Activated CD4-positive, alpha-beta T cell treated with anti-CD3 and anti-CD28 coated beads, Interleukin-2, amount 10 ng/mL, durations not matched to agents 24 days and 14 days (primary cell): ENCODE measurements around the gene ACD. TPM values are rescaled to one million over a fixed set of nuclear protein-coding genes. Genes with fewer than 3 reads are reported as not detected.

Experiments
- DNase-seq: peaks from one replicate; pipeline ENCODE4 v3.0.0; 2022
- H3K27ac Mint-ChIP-seq: one replicate; pipeline ENCODE4 v1.8.0; 2022; ENCODE audit warnings: mild to moderate bottlenecking, mixed read lengths
- H3K27me3 Mint-ChIP-seq: one replicate; pipeline ENCODE4 v1.8.0; 2022; ENCODE audit warnings: mixed read lengths
- H3K36me3 Mint-ChIP-seq: one replicate; pipeline ENCODE4 v1.8.0; 2022; ENCODE audit warnings: low read depth, mild to moderate bottlenecking, mixed read lengths
- H3K4me1 Mint-ChIP-seq: one replicate; pipeline ENCODE4 v1.8.0; 2021; ENCODE audit warnings: mixed read lengths
- H3K4me3 Mint-ChIP-seq: one replicate; pipeline ENCODE4 v1.8.0; 2022; ENCODE audit warnings: mild to moderate bottlenecking, moderate library complexity, mixed read lengths
- H3K9me3 Mint-ChIP-seq: one replicate; pipeline ENCODE4 v1.8.0; 2021; ENCODE audit warnings: mixed read lengths
- intact Hi-C: fragments of 100-400 bp; cut with micrococcal nuclease; formaldehyde crosslinking; loops from one replicate; pipeline ENCODE4 v1.15.1; 2023
- total RNA-seq: library from RNA; stranded (reverse); gene quantifications from 2 replicates; pipeline ENCODE4 v1.2.3, GENCODE V29; 2022

Gene ACD
- total RNA-seq, 1 donor from 2014 or later = 54.0 TPM

GRCh38 chr16:67641779-67642708 lies 18.0 kb downstream of the ACD start:
- DNase-seq = no peak
- H3K36me3 Mint-ChIP-seq = peaks cover 20% of the 10 kb centered on the region
- peaks cover 12% of the 10 kb centered on the region for H3K4me1 Mint-ChIP-seq
- H3K27ac Mint-ChIP-seq = no peak overlapping the region
- H3K27me3 Mint-ChIP-seq = no peaks in the 10 kb centered on the region
- H3K9me3 Mint-ChIP-seq = no peaks in the 10 kb centered on the region
- no peak overlapping the region for H3K4me3 Mint-ChIP-seq
- intact Hi-C loops = no loop called here

GRCh38 chr16:67637625-67638024 lies 22.4 kb downstream of the ACD start:
- no peak overlapping the region for H3K27ac Mint-ChIP-seq
- H3K4me1 Mint-ChIP-seq = no peaks in the 10 kb centered on the region
- intact Hi-C loops = no loop called here
- no peak for DNase-seq
- no peak overlapping the region for H3K4me3 Mint-ChIP-seq
- H3K9me3 Mint-ChIP-seq = no peaks in the 10 kb centered on the region
- no peaks in the 10 kb centered on the region for H3K27me3 Mint-ChIP-seq
- peaks cover 35% of the 10 kb centered on the region for H3K36me3 Mint-ChIP-seq

- intact Hi-C loops = no loop called here
- H3K9me3 Mint-ChIP-seq = no peaks in the 10 kb centered on the region
- H3K27me3 Mint-ChIP-seq = no peaks in the 10 kb centered on the region
- no peak overlapping the region for H3K4me3 Mint-ChIP-seq
- H3K27ac Mint-ChIP-seq = no peak overlapping the region
- peaks cover 42% of the 10 kb centered on the region for H3K36me3 Mint-ChIP-seq
- no peak for DNase-seq
- no peaks in the 10 kb centered on the region for H3K4me1 Mint-ChIP-seq
Observed at GRCh38 chr16:67636713-67637112, 23.3 kb downstream of the ACD start.

GRCh38 chr16:67632415-67633172 lies 27.5 kb downstream of the ACD start:
- Mint-ChIP-seq H3K9me3 (no peaks in the 10 kb centered on the region), H3K36me3 (peaks cover 50% of the 10 kb centered on the region), H3K4me1 (no peaks in the 10 kb centered on the region), H3K27me3 (no peaks in the 10 kb centered on the region), H3K27ac (no peak overlapping the region), H3K4me3 (no peak overlapping the region)
- DNase-seq = no peak
- intact Hi-C loops = no loop called here

- no peaks in the 10 kb centered on the region for H3K27me3 Mint-ChIP-seq
- no peak overlapping the region for H3K27ac Mint-ChIP-seq
- H3K36me3 Mint-ChIP-seq = peaks cover 52% of the 10 kb centered on the region
- H3K4me1 Mint-ChIP-seq = no peaks in the 10 kb centered on the region
- no peaks in the 10 kb centered on the region for H3K9me3 Mint-ChIP-seq
- no peak overlapping the region for H3K4me3 Mint-ChIP-seq
- no peak for DNase-seq
- intact Hi-C loops = no loop called here
Observed at GRCh38 chr16:67628216-67628615, 31.8 kb downstream of the ACD start.

- Mint-ChIP-seq H3K9me3 (no peaks in the 10 kb centered on the region), H3K4me1 (no peaks in the 10 kb centered on the region), H3K4me3 (no peak overlapping the region), H3K27me3 (no peaks in the 10 kb centered on the region), H3K27ac (no peak overlapping the region), H3K36me3 (peaks cover 36% of the 10 kb centered on the region)
- intact Hi-C loops = no loop called here
- DNase-seq = peak; percentile 63
Observed at GRCh38 chr16:67613808-67614207, 46.3 kb downstream of the ACD start.

- peaks cover 16% of the 10 kb centered on the region for H3K36me3 Mint-ChIP-seq
- intact Hi-C loops = loop anchor here (5.0 kb wide), 1 partner anchor 46 kb away; the partner anchor contains the start of gene CTCF
- H3K4me3 Mint-ChIP-seq = no peak overlapping the region
- no peak for DNase-seq
- peak overlapping the region; percentile 38 for H3K27ac Mint-ChIP-seq
- H3K4me1 Mint-ChIP-seq = peaks cover 7% of the 10 kb centered on the region
- no peaks in the 10 kb centered on the region for H3K9me3 Mint-ChIP-seq
- no peaks in the 10 kb centered on the region for H3K27me3 Mint-ChIP-seq
Observed at GRCh38 chr16:67608364-67608763, 51.7 kb downstream of the ACD start.

Other genes with a start within 250 kb of the ACD start
- 0.54 and 0.85 TPM in 2 replicates for gene ZDHHC1, start 243.8 kb downstream of the ACD start, total RNA-seq
- 3.5 and 5.2 TPM in 2 replicates for gene HSD11B2, start 229.1 kb downstream of the ACD start, total RNA-seq
- gene ATP6V0D1, start 179.1 kb downstream of the ACD start, total RNA-seq = 30.9 and 31.8 TPM in 2 replicates
- not detected in 2 replicates for gene AGRP, start 176.7 kb downstream of the ACD start, total RNA-seq
- gene RIPOR1, start 131.4 kb downstream of the ACD start, total RNA-seq = 23.3 and 27.7 TPM in 2 replicates
- gene CTCF, start 97.7 kb downstream of the ACD start, total RNA-seq = 60.2 and 62.5 TPM in 2 replicates
- gene CARMIL2, start 15.1 kb downstream of the ACD start, total RNA-seq = 219 and 229 TPM in 2 replicates
- 13.5 and 14.0 TPM in 2 replicates for gene PARD6A, start 700 bp upstream of the ACD start, total RNA-seq
- 12.7 and 13.8 TPM in 2 replicates for gene ENKD1, start 6.5 kb upstream of the ACD start, total RNA-seq
- 0.68 and 1.5 TPM in 2 replicates for gene C16orf86, start 6.6 kb upstream of the ACD start, total RNA-seq
- 16.2 and 18.3 TPM in 2 replicates for gene GFOD2, start 59.1 kb upstream of the ACD start, total RNA-seq
- 18.2 and 18.6 TPM in 2 replicates for gene RANBP10, start 146.3 kb upstream of the ACD start, total RNA-seq
- gene TSNAXIP1, start 146.6 kb upstream of the ACD start, total RNA-seq = 0.65 and 0.80 TPM in 2 replicates
- gene THAP11, start 182.1 kb upstream of the ACD start, total RNA-seq = 46.4 and 48.7 TPM in 2 replicates
- 184 and 188 TPM in 2 replicates for gene NUTF2, start 186.7 kb upstream of the ACD start, total RNA-seq
- gene CENPT, start 187.4 kb upstream of the ACD start, total RNA-seq = 37.0 and 44.5 TPM in 2 replicates
- gene EDC4, start 212.8 kb upstream of the ACD start, total RNA-seq = 112 and 122 TPM in 2 replicates
- gene NRN1L, start 224.6 kb upstream of the ACD start, total RNA-seq = 0.63 TPM in 1 of 2 replicates, not detected in the other
- gene PSKH1, start 233.0 kb upstream of the ACD start, total RNA-seq = 14.4 and 16.3 TPM in 2 replicates